LNCaP clone FGC (cell line): ENCODE data around the gene ZBTB20.

Experiments
- DNase-seq: peaks from one replicate; pipeline ENCODE4 v3.0.0-alpha.2; 2011; ENCODE audit warnings: low read depth
- H3K4me3 ChIP-seq: 2 replicates; pipeline ENCODE4 v1.5.1; 2011; ENCODE audit warnings: mild to moderate bottlenecking, low read depth, low read length, control low read depth
- TF ChIP-seq, protein P1 (sequence below): IDR thresholded peaks from 2 replicates; pipeline ENCODE4 v1.5.1; 2012; ENCODE audit warnings: mild to moderate bottlenecking; ENCODE audit not compliant: control insufficient read depth, insufficient read depth; ENCODE audit errors: extremely low read depth

The ZBTB20 gene

DNA sequence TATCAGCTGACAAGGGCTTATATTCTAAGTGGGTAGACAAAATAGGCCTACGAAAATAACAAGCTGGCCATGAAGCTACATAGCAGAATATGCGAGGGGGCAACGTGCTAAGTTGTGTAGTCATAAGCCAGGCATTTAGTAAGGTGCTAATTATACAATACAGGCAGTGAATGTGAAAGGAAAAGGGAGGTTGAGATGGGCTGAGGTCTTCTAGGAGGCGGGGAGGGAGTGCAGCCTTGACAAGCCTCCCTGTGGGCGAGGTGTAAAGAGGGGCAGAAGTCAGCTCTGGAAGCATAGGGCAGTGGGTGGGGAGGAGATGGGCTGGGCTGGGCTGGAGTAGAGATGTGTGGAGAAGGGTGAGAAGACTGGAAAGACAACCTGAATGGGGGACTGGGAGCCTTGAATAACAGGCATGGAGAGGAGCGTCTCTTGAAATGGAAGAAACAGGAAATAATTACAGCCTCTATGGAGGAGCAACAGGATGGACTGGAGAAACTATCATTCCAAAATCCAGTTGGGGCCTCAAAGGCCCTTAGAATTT is 852.1 kb downstream of the ZBTB20 start:
- DNase-seq, result no peak
- TF ChIP-seq, protein P1, sequence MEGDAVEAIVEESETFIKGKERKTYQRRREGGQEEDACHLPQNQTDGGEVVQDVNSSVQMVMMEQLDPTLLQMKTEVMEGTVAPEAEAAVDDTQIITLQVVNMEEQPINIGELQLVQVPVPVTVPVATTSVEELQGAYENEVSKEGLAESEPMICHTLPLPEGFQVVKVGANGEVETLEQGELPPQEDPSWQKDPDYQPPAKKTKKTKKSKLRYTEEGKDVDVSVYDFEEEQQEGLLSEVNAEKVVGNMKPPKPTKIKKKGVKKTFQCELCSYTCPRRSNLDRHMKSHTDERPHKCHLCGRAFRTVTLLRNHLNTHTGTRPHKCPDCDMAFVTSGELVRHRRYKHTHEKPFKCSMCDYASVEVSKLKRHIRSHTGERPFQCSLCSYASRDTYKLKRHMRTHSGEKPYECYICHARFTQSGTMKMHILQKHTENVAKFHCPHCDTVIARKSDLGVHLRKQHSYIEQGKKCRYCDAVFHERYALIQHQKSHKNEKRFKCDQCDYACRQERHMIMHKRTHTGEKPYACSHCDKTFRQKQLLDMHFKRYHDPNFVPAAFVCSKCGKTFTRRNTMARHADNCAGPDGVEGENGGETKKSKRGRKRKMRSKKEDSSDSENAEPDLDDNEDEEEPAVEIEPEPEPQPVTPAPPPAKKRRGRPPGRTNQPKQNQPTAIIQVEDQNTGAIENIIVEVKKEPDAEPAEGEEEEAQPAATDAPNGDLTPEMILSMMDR, result no peak
- H3K4me3 ChIP-seq, result no peak overlapping the region

DNA sequence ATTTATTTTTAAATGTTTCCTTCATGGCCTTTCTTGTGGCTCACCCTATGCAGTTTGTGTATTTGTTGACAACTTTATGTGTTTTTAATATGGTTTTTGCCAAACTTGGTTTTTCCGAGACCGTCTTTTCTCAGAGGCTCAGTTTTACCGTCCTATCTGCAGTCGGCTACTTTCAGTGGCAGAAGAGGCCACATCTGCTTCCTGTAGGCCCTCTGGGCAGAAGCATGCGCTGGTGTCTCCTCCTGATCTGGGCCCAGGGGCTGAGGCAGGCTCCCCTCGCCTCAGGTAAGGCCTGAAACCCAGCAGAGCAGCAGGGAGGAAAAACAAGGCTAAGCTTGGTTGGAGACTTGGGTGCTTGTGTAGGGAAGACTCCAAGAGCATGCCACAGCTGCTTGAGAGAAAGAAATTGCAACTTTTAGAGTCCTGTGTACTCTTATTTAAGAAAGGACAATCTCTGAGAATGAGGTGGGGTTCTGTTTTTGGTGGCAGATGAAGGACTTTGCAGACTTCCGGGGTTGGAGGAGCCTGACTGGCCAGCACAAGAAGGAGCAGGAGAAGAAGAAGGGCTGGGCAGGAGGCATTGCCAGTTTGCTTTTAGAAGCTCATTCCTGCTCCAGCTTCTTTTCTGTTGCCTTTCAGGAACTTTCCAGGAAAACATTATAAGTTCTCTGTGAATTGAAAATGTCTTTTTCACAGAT is 853.1 kb downstream of the ZBTB20 start, which contains the start of gene TIGIT:
TIGIT (plus strand) TSS at position 191 of the 698 bp plus-strand sequence; CDS start at position 225, 34 bp downstream.
- no peak within 1 kb of the TSS for H3K4me3 ChIP-seq
- no peak for DNase-seq
- TF ChIP-seq, protein P1, result no peak

DNA sequence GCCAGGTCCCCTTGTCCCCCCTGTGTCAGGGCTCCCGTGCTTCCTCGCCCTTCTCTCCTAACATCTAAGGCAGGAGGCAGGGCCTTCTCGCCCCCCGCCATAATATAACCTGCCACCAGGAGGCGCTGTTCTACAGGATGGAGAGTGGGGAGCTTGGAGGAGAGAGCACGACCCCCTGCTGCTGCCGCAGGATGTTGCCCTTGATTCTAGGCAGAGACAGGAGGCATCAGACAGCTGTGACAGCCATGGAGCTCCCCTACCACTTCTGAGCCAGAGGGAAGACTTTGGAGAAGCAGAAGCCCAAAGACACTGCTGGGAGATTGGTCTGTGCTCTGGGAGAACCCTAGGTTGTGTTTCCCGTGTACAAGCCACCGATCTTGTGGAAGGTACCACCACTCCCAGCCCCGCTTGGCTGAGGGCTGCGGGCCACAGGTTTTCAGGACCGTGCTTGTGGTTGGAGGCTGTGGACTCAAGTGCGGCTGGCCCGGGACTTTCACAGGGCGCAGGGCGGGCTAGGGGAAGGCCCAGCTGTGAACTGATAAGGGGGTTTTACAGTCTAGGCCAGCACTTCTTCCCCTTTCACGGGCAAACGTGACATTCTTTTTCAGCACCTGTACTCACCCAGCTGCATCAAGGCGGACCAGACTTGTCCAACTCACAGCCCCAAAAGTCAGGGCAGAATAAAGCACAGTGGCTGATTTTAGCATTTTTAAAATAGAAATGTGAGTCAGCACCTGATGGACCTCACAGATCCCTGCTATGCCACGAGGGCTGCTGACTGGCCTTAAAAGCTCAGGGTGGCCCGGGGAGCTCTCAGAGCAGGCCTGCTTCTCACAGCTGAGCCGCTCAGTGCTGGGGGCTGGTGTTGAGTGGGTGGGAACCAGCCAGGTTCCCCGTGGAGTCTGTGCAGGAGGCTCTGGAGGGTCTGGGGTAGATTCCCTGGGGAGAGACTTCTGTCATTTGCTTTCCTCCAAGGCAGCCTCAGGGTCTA is 855.9 kb downstream of the ZBTB20 start:
- H3K4me3 ChIP-seq, result no peak overlapping the region
- TF ChIP-seq, protein P1, result peak; percentile 92
- peak; percentile 7 for DNase-seq

GRCh38 chr3:114286266-114286665 is 860.8 kb downstream of the ZBTB20 start:
- DNase-seq, result no peak
- TF ChIP-seq, protein P1, result no peak
- H3K4me3 ChIP-seq, result no peak overlapping the region

DNA sequence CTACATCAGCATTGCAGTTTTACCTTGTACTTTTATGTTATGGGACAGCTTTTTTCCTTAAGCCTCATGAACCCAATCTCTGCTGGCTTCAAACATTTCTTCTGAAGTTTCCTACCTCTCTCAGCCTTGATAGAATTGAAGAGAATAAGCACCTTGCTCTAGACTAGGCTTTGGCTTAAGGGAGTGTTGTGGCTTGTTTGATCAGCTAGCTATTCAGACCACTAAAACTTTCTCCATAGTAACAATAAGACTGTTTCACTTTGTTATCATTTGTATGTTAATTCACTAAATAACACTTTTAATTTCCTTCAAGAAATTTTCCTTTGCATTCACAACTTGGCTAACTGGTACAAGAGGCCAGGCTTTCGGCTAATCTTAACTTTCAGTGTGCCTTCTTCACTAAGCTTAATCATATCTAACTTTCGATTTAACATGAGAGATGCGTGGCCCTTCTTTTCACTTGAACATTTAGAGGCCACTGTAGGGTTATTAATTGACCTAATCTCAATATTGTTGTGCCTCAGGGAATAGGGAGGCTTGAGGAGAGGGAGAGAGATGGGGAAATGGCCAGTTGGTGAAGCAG is 861.3 kb downstream of the ZBTB20 start:
- TF ChIP-seq, protein P1, result no peak
- no peak for DNase-seq
- H3K4me3 ChIP-seq, result no peak overlapping the region

DNA sequence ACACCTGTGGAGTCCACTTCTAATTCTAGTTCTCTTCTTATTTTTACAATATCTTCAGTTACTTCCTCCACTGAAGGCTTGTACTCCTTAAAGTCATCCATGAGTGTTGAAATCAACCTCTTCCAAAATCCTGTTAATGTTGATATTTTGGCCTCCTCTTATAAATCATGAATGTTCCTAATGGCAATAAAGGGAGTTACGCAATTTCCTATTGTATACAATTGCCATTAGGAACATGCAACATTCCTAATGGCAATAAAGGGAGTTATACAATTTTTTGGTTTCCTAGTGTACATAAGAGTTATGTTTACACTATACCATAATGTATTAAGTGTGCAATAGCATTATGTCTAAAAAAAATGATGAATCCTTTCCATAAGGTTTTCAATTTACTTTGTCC is 862.4 kb downstream of the ZBTB20 start:
- TF ChIP-seq, protein P1, result no peak
- H3K4me3 ChIP-seq, result no peak overlapping the region
- DNase-seq, result no peak
